ENCODE measurements around the gene ROM1.
"Not testable (repeated sequence)": the region's sequence is repeated elsewhere in the genome, so short reads cannot be mapped to it uniquely, and the experiment has no call there.

ROM1 gene

GRCh38 chr11:62573592-62574362 lies 39.3 kb upstream of the ROM1 start, which contains the start of gene EEF1G:
EEF1G (minus strand) TSS chr11:62573891; CDS start chr11:62573842, 49 bp downstream.
- peaks cover 46% of the 10 kb centered on the region for H3K4me1 ChIP-seq (ENCODE audit: control insufficient read depth, insufficient read depth, low read length, unreplicated experiment)
- H3K79me2 ChIP-seq (ENCODE audit: control insufficient read depth, insufficient read depth, low read length, unreplicated experiment): peaks cover 73% of the 10 kb centered on the region
- peak within 1 kb of the TSS; percentile 80 for H3K27ac ChIP-seq (ENCODE audit: low read depth, low read length)
- peaks cover 23% of the 10 kb centered on the region; the same call in 1 of the 2 replicates for H3K36me3 ChIP-seq (ENCODE audit: insufficient read depth, low read length)
- H3K27me3 ChIP-seq (ENCODE audit: insufficient read depth, low read length): no peaks in the 10 kb centered on the region
- peak within 1 kb of the TSS; percentile 86 for H3K4me3 ChIP-seq (ENCODE audit: low read depth, low read length)
- H2AFZ ChIP-seq (ENCODE audit: low read length, unreplicated experiment): peak within 1 kb of the TSS; percentile 49

GRCh38 chr11:62574363-62575071 lies 38.5 kb upstream of the ROM1 start:
- Histone ChIP-seq H3K27me3 (ENCODE audit: insufficient read depth, low read length) (no peaks in the 10 kb centered on the region), H3K4me1 (ENCODE audit: control insufficient read depth, insufficient read depth, low read length, unreplicated experiment) (peaks cover 46% of the 10 kb centered on the region), H3K4me3 (ENCODE audit: low read depth, low read length) (peak overlapping the region; percentile 86), H2AFZ (ENCODE audit: low read length, unreplicated experiment) (no peak overlapping the region), H3K79me2 (ENCODE audit: control insufficient read depth, insufficient read depth, low read length, unreplicated experiment) (peaks cover 67% of the 10 kb centered on the region), H3K36me3 (ENCODE audit: insufficient read depth, low read length) (peaks cover 22% of the 10 kb centered on the region; the same call in 1 of the 2 replicates), H3K27ac (ENCODE audit: low read depth, low read length) (peak overlapping the region; percentile 80)

GRCh38 chr11:62575156-62575555 lies 37.9 kb upstream of the ROM1 start:
- H3K4me3 ChIP-seq (ENCODE audit: low read depth, low read length): peak overlapping the region; percentile 86
- H3K27ac ChIP-seq (ENCODE audit: low read depth, low read length): peak overlapping the region; percentile 80
- no peak overlapping the region for H2AFZ ChIP-seq (ENCODE audit: low read length, unreplicated experiment)
- no peaks in the 10 kb centered on the region for H3K27me3 ChIP-seq (ENCODE audit: insufficient read depth, low read length)
- H3K4me1 ChIP-seq (ENCODE audit: control insufficient read depth, insufficient read depth, low read length, unreplicated experiment): peaks cover 44% of the 10 kb centered on the region
- peaks cover 61% of the 10 kb centered on the region for H3K79me2 ChIP-seq (ENCODE audit: control insufficient read depth, insufficient read depth, low read length, unreplicated experiment)
- peaks cover 19% of the 10 kb centered on the region; the same call in 1 of the 2 replicates for H3K36me3 ChIP-seq (ENCODE audit: insufficient read depth, low read length)

GRCh38 chr11:62575837-62576236 lies 37.2 kb upstream of the ROM1 start:
- H3K4me3 ChIP-seq (ENCODE audit: low read depth, low read length): peak overlapping the region; percentile 86
- peaks cover 19% of the 10 kb centered on the region; the same call in 1 of the 2 replicates for H3K36me3 ChIP-seq (ENCODE audit: insufficient read depth, low read length)
- H3K79me2 ChIP-seq (ENCODE audit: control insufficient read depth, insufficient read depth, low read length, unreplicated experiment): peaks cover 54% of the 10 kb centered on the region
- peaks cover 40% of the 10 kb centered on the region for H3K4me1 ChIP-seq (ENCODE audit: control insufficient read depth, insufficient read depth, low read length, unreplicated experiment)
- H3K27ac ChIP-seq (ENCODE audit: low read depth, low read length): no peak overlapping the region
- H2AFZ ChIP-seq (ENCODE audit: low read length, unreplicated experiment): no peak overlapping the region
- H3K27me3 ChIP-seq (ENCODE audit: insufficient read depth, low read length): no peaks in the 10 kb centered on the region

DNA sequence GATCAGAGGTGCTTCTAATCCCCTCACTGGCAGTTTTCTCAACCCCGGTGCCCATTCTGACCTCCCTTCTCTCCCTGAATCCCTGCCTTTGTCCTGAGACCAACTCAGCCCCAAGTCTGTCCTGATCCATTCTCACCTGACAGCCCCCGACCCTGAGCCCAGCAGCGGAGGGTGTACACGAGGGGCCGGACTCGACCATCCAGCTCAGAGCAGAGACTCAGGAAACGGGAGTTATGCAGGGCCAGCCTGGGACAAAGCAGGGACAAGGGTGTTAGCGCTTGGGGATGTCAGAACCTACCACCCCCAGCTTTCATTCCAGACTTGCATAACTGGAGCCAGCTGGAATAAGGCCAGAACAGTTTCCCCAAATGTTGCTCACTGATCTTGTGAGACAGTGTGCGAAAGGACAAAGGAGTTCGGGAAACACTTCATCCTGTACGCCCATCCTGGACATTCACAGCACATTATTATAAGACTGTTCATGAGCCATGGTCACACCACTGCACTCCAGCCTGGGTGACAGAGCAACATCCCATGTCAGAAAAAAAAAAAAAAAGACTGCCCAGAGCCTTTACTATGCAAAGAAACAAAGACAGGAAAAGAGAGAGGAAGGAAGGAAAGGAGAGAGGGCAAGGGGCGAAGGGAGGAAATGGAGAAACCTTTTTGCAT lies 35.9 kb upstream of the ROM1 start:
- peaks cover 40% of the 10 kb centered on the region for H3K79me2 ChIP-seq (ENCODE audit: control insufficient read depth, insufficient read depth, low read length, unreplicated experiment)
- H3K4me3 ChIP-seq (ENCODE audit: low read depth, low read length): no peak overlapping the region
- peaks cover 27% of the 10 kb centered on the region for H3K4me1 ChIP-seq (ENCODE audit: control insufficient read depth, insufficient read depth, low read length, unreplicated experiment)
- H2AFZ ChIP-seq (ENCODE audit: low read length, unreplicated experiment): no peak overlapping the region
- H3K27ac ChIP-seq (ENCODE audit: low read depth, low read length): peak overlapping the region; percentile 38; the same call in 1 of the 2 replicates
- no peaks in the 10 kb centered on the region for H3K27me3 ChIP-seq (ENCODE audit: insufficient read depth, low read length)
- H3K36me3 ChIP-seq (ENCODE audit: insufficient read depth, low read length): peaks cover 10% of the 10 kb centered on the region; the same call in 1 of the 2 replicates

- H3K36me3 ChIP-seq (ENCODE audit: insufficient read depth, low read length): peaks cover 8% of the 10 kb centered on the region; the same call in 1 of the 2 replicates
Measured at GRCh38 chr11:62578541-62578940, 34.5 kb upstream of the ROM1 start.

GRCh38 chr11:62579252-62579651 lies 33.8 kb upstream of the ROM1 start:
- Histone ChIP-seq H2AFZ (ENCODE audit: low read length, unreplicated experiment) (no peak overlapping the region), H3K79me2 (ENCODE audit: control insufficient read depth, insufficient read depth, low read length, unreplicated experiment) (peaks cover 25% of the 10 kb centered on the region), H3K36me3 (ENCODE audit: insufficient read depth, low read length) (peaks cover 12% of the 10 kb centered on the region; the same call in 1 of the 2 replicates), H3K4me1 (ENCODE audit: control insufficient read depth, insufficient read depth, low read length, unreplicated experiment) (peaks cover 24% of the 10 kb centered on the region), H3K4me3 (ENCODE audit: low read depth, low read length) (no peak overlapping the region), H3K27me3 (ENCODE audit: insufficient read depth, low read length) (no peaks in the 10 kb centered on the region), H3K27ac (ENCODE audit: low read depth, low read length) (no peak overlapping the region)

More at GRCh38 chr11:62578541-62578940, 34.5 kb upstream of the ROM1 start:
- no peaks in the 10 kb centered on the region for H3K27me3 ChIP-seq (ENCODE audit: insufficient read depth, low read length)
- peaks cover 24% of the 10 kb centered on the region for H3K4me1 ChIP-seq (ENCODE audit: control insufficient read depth, insufficient read depth, low read length, unreplicated experiment)
- no peak overlapping the region for H3K4me3 ChIP-seq (ENCODE audit: low read depth, low read length)
- peaks cover 27% of the 10 kb centered on the region for H3K79me2 ChIP-seq (ENCODE audit: control insufficient read depth, insufficient read depth, low read length, unreplicated experiment)
- no peak overlapping the region for H3K27ac ChIP-seq (ENCODE audit: low read depth, low read length)
- H2AFZ ChIP-seq (ENCODE audit: low read length, unreplicated experiment): no peak overlapping the region

GRCh38 chr11:62580959-62581715 lies 31.9 kb upstream of the ROM1 start:
- H3K27me3 ChIP-seq (ENCODE audit: insufficient read depth, low read length): no peaks in the 10 kb centered on the region
- peaks cover 12% of the 10 kb centered on the region for H3K4me1 ChIP-seq (ENCODE audit: control insufficient read depth, insufficient read depth, low read length, unreplicated experiment)
- H3K27ac ChIP-seq (ENCODE audit: low read depth, low read length): no peak overlapping the region
- no peak overlapping the region for H2AFZ ChIP-seq (ENCODE audit: low read length, unreplicated experiment)
- peaks cover 14% of the 10 kb centered on the region for H3K79me2 ChIP-seq (ENCODE audit: control insufficient read depth, insufficient read depth, low read length, unreplicated experiment)
- no peak overlapping the region for H3K4me3 ChIP-seq (ENCODE audit: low read depth, low read length)
- peaks cover 13% of the 10 kb centered on the region; the same call in 1 of the 2 replicates for H3K36me3 ChIP-seq (ENCODE audit: insufficient read depth, low read length)

DNA sequence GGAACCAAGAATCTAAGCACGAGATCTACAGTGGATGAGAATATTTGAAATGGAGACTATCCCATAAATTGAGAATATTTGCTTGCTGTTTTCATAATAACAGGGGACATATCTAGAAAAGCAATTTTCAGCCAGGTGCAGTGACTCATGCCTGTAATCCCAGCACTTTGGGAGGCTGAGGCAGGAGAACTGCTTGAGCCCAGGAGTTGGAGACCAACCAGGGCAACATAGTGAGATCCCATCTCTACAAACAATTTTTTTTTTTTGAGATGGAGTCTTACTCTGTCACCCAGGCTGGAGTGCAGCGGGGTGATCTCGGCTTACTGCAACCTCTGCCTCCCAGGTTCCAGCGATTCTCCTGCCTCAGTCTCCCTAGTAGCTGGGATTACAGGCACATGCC lies 31.3 kb upstream of the ROM1 start:
- not testable (repeated sequence) for H3K27me3 ChIP-seq (ENCODE audit: insufficient read depth, low read length); H3K27ac ChIP-seq (ENCODE audit: low read depth, low read length); H3K4me1 ChIP-seq (ENCODE audit: control insufficient read depth, insufficient read depth, low read length, unreplicated experiment); H2AFZ ChIP-seq (ENCODE audit: low read length, unreplicated experiment); H3K79me2 ChIP-seq (ENCODE audit: control insufficient read depth, insufficient read depth, low read length, unreplicated experiment); H3K4me3 ChIP-seq (ENCODE audit: low read depth, low read length)
- peaks cover 15% of the 10 kb centered on the region; the same call in 1 of the 2 replicates for H3K36me3 ChIP-seq (ENCODE audit: insufficient read depth, low read length)

- H3K79me2 ChIP-seq (ENCODE audit: control insufficient read depth, insufficient read depth, low read length, unreplicated experiment): peaks cover 22% of the 10 kb centered on the region
- H2AFZ ChIP-seq (ENCODE audit: low read length, unreplicated experiment); H3K4me3 ChIP-seq (ENCODE audit: low read depth, low read length); H3K27ac ChIP-seq (ENCODE audit: low read depth, low read length); H3K27me3 ChIP-seq (ENCODE audit: insufficient read depth, low read length): not testable (repeated sequence)
- peaks cover 15% of the 10 kb centered on the region; the same call in 1 of the 2 replicates for H3K36me3 ChIP-seq (ENCODE audit: insufficient read depth, low read length)
- H3K4me1 ChIP-seq (ENCODE audit: control insufficient read depth, insufficient read depth, low read length, unreplicated experiment): peaks cover 18% of the 10 kb centered on the region
Measured at GRCh38 chr11:62585356-62585755, 27.7 kb upstream of the ROM1 start.
